HCT116 (cell line): ENCODE results near the gene TMEM151A. TPM values are rescaled to one million over a fixed set of nuclear protein-coding genes. Genes with fewer than 3 reads are reported as not detected.

Experiments used
- ATAC-seq: fragments of 200-7000 bp; cut with Tn5 transposase; 2 replicates; pipeline ENCODE4 v1.9.1; 2020; ENCODE audit warnings: mild to moderate bottlenecking, moderate library complexity
- BruUV-seq: library from RNA; stranded (reverse); fragments of 400-500 nt; replicated peaks from 2 replicates; lab custom pipeline; 2021; lab: Mats Ljungman, UMichigan
- CTCF ChIA-PET: fragments of 300-600 bp; sonication (Branson Sonifier 250); formaldehyde crosslinking; loops from one replicate; lab custom pipeline; 2021; ENCODE audit warnings: antibody characterized with exemption; lab: Charles Lee
- POLR2A ChIA-PET: fragments of 300-600, 350-600 bp; sonication (Branson Sonifier 250); formaldehyde crosslinking; loops from one replicate; lab custom pipeline; 2021; ENCODE audit warnings: antibody characterized with exemption; lab: Charles Lee
- RAD21 ChIA-PET, 2 experiments: fragments of 300-600 bp; sonication (Branson Sonifier 250); formaldehyde crosslinking; loops; one replicate each; lab custom pipeline; 2023; ENCODE audit warnings: low total read pairs in 2 of 2; ENCODE audit not compliant: uncharacterized antibody in 2 of 2, unreplicated experiment in 2 of 2, low non-redundant PET in 1 of 2; lab: Charles Lee
- DNase-seq: peaks from one replicate; pipeline ENCODE4 v3.0.0-alpha.2; 2010; ENCODE audit warnings: low read depth, low spot score
- H2AFZ ChIP-seq: fragments of 200-600 bp; shearing (Covaris generic), sonication (generic); 2 replicates; pipeline ENCODE4 v1.6.1; 2017; ENCODE audit warnings: low read depth, mixed run types, mixed read lengths, antibody characterized with exemption, low read length; ENCODE audit not compliant: poor library complexity, severe bottlenecking
- H3K27ac ChIP-seq: 2 replicates; pipeline ENCODE4 v1.5.1; 2012; ENCODE audit warnings: low read depth, low read length
- H3K27me3 ChIP-seq: fragments of 200-600 bp; sonication (generic); 2 replicates; pipeline ENCODE4 v1.6.1; 2016; ENCODE audit warnings: mixed run types, low read length, mixed read lengths; ENCODE audit not compliant: insufficient read depth
- H3K36me3 ChIP-seq, 2 experiments: fragments of 200-500 bp in 1 of 2; fragments of 200-600 bp in 1 of 2; sonication (Bioruptor generic) in 1 of 2; sonication (generic) in 1 of 2; 2 replicates each; pipeline versions ENCODE4 v1.5.1 to v1.6.1; 2014 to 2016; ENCODE audit warnings: low read length in 2 of 2, inconsistent platforms in 1 of 2, mixed read lengths in 1 of 2, mixed run types in 1 of 2; ENCODE audit not compliant: insufficient read depth in 2 of 2, control insufficient read depth in 1 of 2
- H3K4me1 ChIP-seq, 2 experiments: fragments of 200-600 bp in 1 of 2; sonication (generic) in 1 of 2; 2 replicates each; pipeline versions ENCODE4 v1.5.1 to v1.6.1; 2012 to 2017; ENCODE audit warnings: low read length in 2 of 2, inconsistent platforms in 1 of 2, mild to moderate bottlenecking in 1 of 2, mixed read lengths in 1 of 2, mixed run types in 1 of 2, moderate library complexity in 1 of 2; ENCODE audit not compliant: insufficient read depth in 2 of 2, control insufficient read depth in 1 of 2
- H3K4me2 ChIP-seq: fragments of 200-600 bp; sonication (generic); 2 replicates; pipeline ENCODE4 v1.6.1; 2017; ENCODE audit warnings: mixed run types, low read length, mixed read lengths
- H3K4me3 ChIP-seq, 2 experiments: fragments of 200-600 bp in 1 of 2; sonication (generic) in 1 of 2; replicated peaks in 1 of 2; 2 replicates each; pipeline ENCODE4 v1.5.1; 2011 to 2016; ENCODE audit warnings: low read length in 2 of 2, control low read depth in 1 of 2, low read depth in 1 of 2, mild to moderate bottlenecking in 1 of 2, mixed read lengths in 1 of 2, mixed run types in 1 of 2
- H3K79me2 ChIP-seq: fragments of 200-600 bp; sonication (generic); 2 replicates; pipeline ENCODE4 v1.6.1; 2017; ENCODE audit warnings: mild to moderate bottlenecking, mixed run types, low read length, moderate library complexity, mixed read lengths; ENCODE audit not compliant: insufficient read depth
- H3K9ac ChIP-seq: fragments of 200-600 bp; sonication (generic); 2 replicates; pipeline ENCODE4 v1.6.1; 2016; ENCODE audit warnings: low read length, mixed read lengths
- H3K9me2 ChIP-seq: fragments of 200-600 bp; sonication (generic), shearing (Covaris generic); 2 replicates; pipeline ENCODE4 v1.6.1; 2017; ENCODE audit warnings: mixed run types, mild to moderate bottlenecking, moderate library complexity; ENCODE audit not compliant: insufficient read depth
- H3K9me3 ChIP-seq, 2 experiments: fragments of 200-500 bp in 1 of 2; fragments of 200-600 bp in 1 of 2; sonication (Bioruptor generic) in 1 of 2; sonication (generic) in 1 of 2; 2 replicates each; pipeline ENCODE4 v1.6.1; 2014 to 2017; ENCODE audit warnings: low read length in 2 of 2, mixed read lengths in 2 of 2, inconsistent platforms in 1 of 2, low read depth in 1 of 2, mild to moderate bottlenecking in 1 of 2, mixed run types in 1 of 2, moderate library complexity in 1 of 2; ENCODE audit not compliant: control insufficient read depth in 1 of 2, insufficient read depth in 1 of 2
- H4K20me1 ChIP-seq: fragments of 200-600 bp; sonication (generic), shearing (Covaris generic); 2 replicates; pipeline ENCODE4 v1.6.1; 2017; ENCODE audit warnings: mixed run types, mild to moderate bottlenecking, moderate library complexity; ENCODE audit not compliant: insufficient read depth
- CBX3 ChIP-seq: IDR thresholded peaks from 2 replicates; pipeline ENCODE4 v1.6.1; 2012; ENCODE audit warnings: low read depth
- CTCF ChIP-seq, 3 experiments: fragments of 200-600 bp in 1 of 3; sonication (generic) in 1 of 3; IDR thresholded peaks in 2 of 3; conservative IDR thresholded peaks in 1 of 3; 2 replicates each; pipeline ENCODE4 v1.5.1; 2012 to 2017; ENCODE audit warnings: low read depth in 2 of 3, low read length in 2 of 3, antibody characterized with exemption in 1 of 3, borderline replicate concordance in 1 of 3, control low read depth in 1 of 3, mild to moderate bottlenecking in 1 of 3, mixed read lengths in 1 of 3, mixed run types in 1 of 3, moderate library complexity in 1 of 3; ENCODE audit not compliant: insufficient read depth in 1 of 3
- EGR1 ChIP-seq: IDR thresholded peaks from 2 replicates; pipeline ENCODE4 v1.6.1; 2012; ENCODE audit warnings: low read depth
- ELF1 ChIP-seq: IDR thresholded peaks from 2 replicates; pipeline ENCODE4 v1.6.1; 2012; ENCODE audit warnings: low read depth, borderline replicate concordance
- EZH2phosphoT487 ChIP-seq: fragments of 200-600 bp; IDR thresholded peaks from 2 replicates; pipeline ENCODE4 v1.6.1; 2018; ENCODE audit warnings: antibody characterized with exemption, borderline replicate concordance
- FOSL1 ChIP-seq: IDR thresholded peaks from 2 replicates; pipeline ENCODE4 v1.6.1; 2012; ENCODE audit warnings: low read depth
- JUND ChIP-seq: IDR thresholded peaks from 2 replicates; pipeline ENCODE4 v1.6.1; 2012
- MAX ChIP-seq: IDR thresholded peaks from 2 replicates; pipeline ENCODE4 v1.6.1; 2012
- POLR2A ChIP-seq: IDR thresholded peaks from 2 replicates; pipeline ENCODE4 v1.7.0; 2011; ENCODE audit warnings: borderline replicate concordance; ENCODE audit not compliant: insufficient read depth, insufficient read length; ENCODE audit errors: extremely low read depth
- POLR2AphosphoS5 ChIP-seq: IDR thresholded peaks from 2 replicates; pipeline ENCODE4 v1.6.1; 2011; ENCODE audit warnings: mild to moderate bottlenecking, low read depth, low read length, moderate library complexity
- RAD21 ChIP-seq: IDR thresholded peaks from 2 replicates; pipeline ENCODE4 v1.6.1; 2012; ENCODE audit warnings: low read depth, mild to moderate bottlenecking
- REST ChIP-seq: IDR thresholded peaks from 2 replicates; pipeline ENCODE4 v1.6.1; 2012; ENCODE audit warnings: low read depth
- SIN3A ChIP-seq: IDR thresholded peaks from 2 replicates; pipeline ENCODE4 v1.6.1; 2012; ENCODE audit warnings: low read depth
- SP1 ChIP-seq: IDR thresholded peaks from 2 replicates; pipeline ENCODE4 v1.6.1; 2012; ENCODE audit warnings: low read depth
- SRF ChIP-seq: IDR thresholded peaks from 2 replicates; pipeline ENCODE4 v1.6.1; 2012; ENCODE audit warnings: low read depth
- TCF7L2 ChIP-seq: IDR thresholded peaks from 2 replicates; pipeline ENCODE4 v1.7.0; 2011; ENCODE audit warnings: borderline replicate concordance, inconsistent platforms; ENCODE audit not compliant: insufficient read depth, insufficient read length; ENCODE audit errors: extremely low read depth
- YY1 ChIP-seq: IDR thresholded peaks from 2 replicates; pipeline ENCODE4 v1.6.1; 2011; ENCODE audit warnings: low read length, low read depth, moderate library complexity, mild to moderate bottlenecking; ENCODE audit not compliant: insufficient replicate concordance; ENCODE audit errors: extremely low read depth
- ZBTB33 ChIP-seq: IDR thresholded peaks from 2 replicates; pipeline ENCODE4 v1.6.1; 2011; ENCODE audit warnings: mild to moderate bottlenecking, low read length, moderate library complexity; ENCODE audit not compliant: insufficient replicate concordance; ENCODE audit errors: extremely low read depth
- ZNF274 ChIP-seq: fragments of 200-500 bp; sonication (Bioruptor generic); IDR thresholded peaks from 2 replicates; pipeline ENCODE4 v1.6.1; 2014; ENCODE audit warnings: mild to moderate bottlenecking, low read depth, low read length, inconsistent platforms
- intact Hi-C: fragments of 100-400 bp; cut with micrococcal nuclease; formaldehyde crosslinking; loops from 2 replicates; pipeline ENCODE4 v1.10.0; 2022
- total RNA-seq: library from RNA; stranded (reverse); gene quantifications from one replicate; pipeline ENCODE4 v1.2.1, GENCODE V29; 2021; ENCODE audit not compliant: unreplicated experiment

TMEM151A gene
- total RNA-seq, 1 experiment from 2014 or later = 5.9 TPM

- no peak for TF ChIP-seq CTCF (IDR thresholded peaks at IDR 0.05 in 2 of 3, conservative IDR thresholded peaks at IDR 0.05 in 1 of 3; ENCODE audit: borderline replicate concordance in 1 of 3, insufficient read depth in 1 of 3, low read depth in 2 of 3, low read length in 2 of 3)
- no peak for TF ChIP-seq SP1
- no peak for TF ChIP-seq ZNF274
- TF ChIP-seq SIN3A = no peak
- no peak for TF ChIP-seq ELF1
- no peak for TF ChIP-seq JUND
- TF ChIP-seq EZH2phosphoT487 = no peak
- TF ChIP-seq POLR2AphosphoS5 = no peak
- no peak for TF ChIP-seq REST
- no peak for TF ChIP-seq FOSL1
- no peak for TF ChIP-seq CBX3
- TF ChIP-seq ZBTB33 = no peak
- no peak for TF ChIP-seq EGR1
- no peak for TF ChIP-seq POLR2A
- TF ChIP-seq MAX = no peak
- no peak for TF ChIP-seq YY1
- no peak for TF ChIP-seq TCF7L2
- TF ChIP-seq RAD21 = no peak
- no peak for TF ChIP-seq SRF
- Histone ChIP-seq H3K4me3 (no peak overlapping the region), H3K27ac (no peak overlapping the region), H3K36me3 (no peaks in the 10 kb centered on the region), H3K9me2 (no peaks in the 10 kb centered on the region), H3K4me2 (no peak overlapping the region), H3K4me1 (peaks cover 14 to 26% of the 10 kb centered on the region in 2 experiments), H2AFZ (no peak overlapping the region), H3K27me3 (no peaks in the 10 kb centered on the region), H3K79me2 (no peaks in the 10 kb centered on the region), H4K20me1 (no peaks in the 10 kb centered on the region), H3K9me3 (no peaks in the 10 kb centered on the region), H3K9ac (no peak overlapping the region)
- no TSS peak for BruUV-seq
- ChIA-PET POLR2A (no interaction called here), RAD21 (no interaction called here), CTCF (interaction anchor here (1.3 kb wide), 1 partner anchor 70 kb away, joined by 3 read pairs; no protein-coding TSS in a partner anchor)
- DNase-seq (no peak), ATAC-seq (no peak)
- intact Hi-C loops = no loop called here
These were observed 24.5 kb downstream of the TMEM151A start for GRCh38 chr11:66315921-66316811.
